MM.1S (cell line): ENCODE results near the gene PVR.

Experiments used
- DNase-seq: peaks from one replicate; pipeline ENCODE4 v3.0.0-alpha.2; 2015
- H2AFZ ChIP-seq: fragments of 300-600 bp; sonication (generic); 2 replicates; pipeline ENCODE4 v1.6.0; 2016; ENCODE audit warnings: antibody characterized with exemption, low read length
- H3F3A ChIP-seq: fragments of 300-600 bp; sonication (generic); 2 replicates; pipeline ENCODE4 v1.6.1; 2016; ENCODE audit warnings: mild to moderate bottlenecking, antibody characterized with exemption, low read length, moderate library complexity, mixed read lengths; ENCODE audit not compliant: insufficient read depth
- H3K27ac ChIP-seq: fragments of 300-600 bp; sonication (generic); 2 replicates; pipeline ENCODE4 v1.5.1; 2016; ENCODE audit warnings: mild to moderate bottlenecking, low read length
- H3K27me3 ChIP-seq: fragments of 300-600 bp; sonication (generic); replicated peaks from 2 replicates; pipeline ENCODE4 v1.6.0; 2016; ENCODE audit warnings: low read length; ENCODE audit not compliant: insufficient read depth
- H3K36me3 ChIP-seq: fragments of 300-600 bp; sonication (generic); replicated peaks from 2 replicates; pipeline ENCODE4 v1.6.1; 2016; ENCODE audit warnings: mild to moderate bottlenecking, low read length, mixed read lengths; ENCODE audit not compliant: insufficient read depth
- H3K4me1 ChIP-seq: fragments of 300-600 bp; sonication (generic); 2 replicates; pipeline ENCODE4 v1.6.1; 2016; ENCODE audit warnings: low read length, mixed read lengths
- H3K4me2 ChIP-seq: fragments of 300-600 bp; sonication (generic); 2 replicates; pipeline ENCODE4 v1.6.0; 2016; ENCODE audit warnings: low read depth, low read length
- H3K4me3 ChIP-seq: fragments of 300-600 bp; sonication (generic); 2 replicates; pipeline ENCODE4 v1.5.1; 2016; ENCODE audit warnings: low read length, mixed read lengths
- H3K79me2 ChIP-seq: fragments of 300-600 bp; sonication (generic); 2 replicates; pipeline ENCODE4 v1.6.1; 2016; ENCODE audit warnings: mixed run types, low read length, mixed read lengths
- H3K9ac ChIP-seq: fragments of 300-600 bp; sonication (generic); 2 replicates; pipeline ENCODE4 v1.6.1; 2016; ENCODE audit warnings: low read length, mixed read lengths
- H3K9me2 ChIP-seq: fragments of 300-600 bp; sonication (generic); replicated peaks from 2 replicates; pipeline ENCODE4 v1.6.1; 2016; ENCODE audit warnings: mild to moderate bottlenecking, low read length, mixed read lengths; ENCODE audit not compliant: insufficient read depth
- H3K9me3 ChIP-seq: fragments of 300-600 bp; sonication (generic); replicated peaks from 2 replicates; pipeline ENCODE4 v1.6.1; 2016; ENCODE audit warnings: mild to moderate bottlenecking, low read length, mixed read lengths; ENCODE audit not compliant: insufficient read depth
- H4K20me1 ChIP-seq: fragments of 300-600 bp; sonication (generic); 2 replicates; pipeline ENCODE4 v1.6.1; 2016; ENCODE audit warnings: mild to moderate bottlenecking, low read length, moderate library complexity, mixed read lengths; ENCODE audit not compliant: insufficient read depth
- CTCF ChIP-seq: fragments of 300-600 bp; sonication (generic); IDR thresholded peaks from 2 replicates; pipeline ENCODE4 v1.5.1; 2016; ENCODE audit warnings: antibody characterized with exemption, low read length, mixed read lengths
- EZH2 ChIP-seq: fragments of 300-600 bp; sonication (generic); optimal IDR thresholded peaks from 2 replicates; pipeline ENCODE3; 2017; ENCODE audit warnings: low read depth, mild to moderate bottlenecking, antibody characterized with exemption, low read length, mixed read lengths
- EZH2phosphoT487 ChIP-seq: fragments of 300-600 bp; sonication (generic); IDR thresholded peaks from 2 replicates; pipeline ENCODE4 v1.6.1; 2018; ENCODE audit warnings: antibody characterized with exemption, low read length

Gene PVR

GRCh38 chr19:44700547-44700946, 56.8 kb downstream of the PVR start:
- Histone ChIP-seq H3K9ac (no peak overlapping the region), H3K9me3 (no peaks in the 10 kb centered on the region), H4K20me1 (no peaks in the 10 kb centered on the region), H3K4me3 (no peak overlapping the region), H3K27me3 (no peaks in the 10 kb centered on the region), H3K79me2 (0 out of 2 replicates have a peak, but pooled peaks cover 7% of the 10 kb centered on the region), H3K9me2 (no peaks in the 10 kb centered on the region), H3F3A (no peaks in the 10 kb centered on the region), H3K4me2 (no peak overlapping the region), H2AFZ (no peak overlapping the region), H3K27ac (no peak overlapping the region), H3K4me1 (0 out of 2 replicates have a peak, but pooled peaks cover 3% of the 10 kb centered on the region), H3K36me3 (no peaks in the 10 kb centered on the region)
- DNase-seq, result no peak
- TF ChIP-seq EZH2 (no peak), CTCF (no peak), EZH2phosphoT487 (no peak)

GRCh38 chr19:44701228-44701627, 57.5 kb downstream of the PVR start:
- Histone ChIP-seq H3K4me3 (no peak overlapping the region), H3K36me3 (no peaks in the 10 kb centered on the region), H3K27me3 (no peaks in the 10 kb centered on the region), H3F3A (no peaks in the 10 kb centered on the region), H3K9me3 (no peaks in the 10 kb centered on the region), H3K27ac (no peak overlapping the region), H3K4me1 (0 out of 2 replicates have a peak, but pooled peaks cover 3% of the 10 kb centered on the region), H3K4me2 (peak overlapping the region; percentile 40; the same call in 1 of the 2 replicates), H4K20me1 (no peaks in the 10 kb centered on the region), H3K9me2 (no peaks in the 10 kb centered on the region), H2AFZ (no peak overlapping the region), H3K79me2 (0 out of 2 replicates have a peak, but pooled peaks cover 7% of the 10 kb centered on the region), H3K9ac (no peak overlapping the region; the same call in 1 of the 2 replicates)
- DNase-seq, result no peak
- TF ChIP-seq EZH2, result no peak

- Histone ChIP-seq H4K20me1 (no peaks in the 10 kb centered on the region), H3K9me2 (no peaks in the 10 kb centered on the region), H3K4me2 (peak overlapping the region; percentile 40; the same call in 1 of the 2 replicates), H3K79me2 (0 out of 2 replicates have a peak, but pooled peaks cover 7% of the 10 kb centered on the region), H3F3A (no peaks in the 10 kb centered on the region), H3K4me3 (peak overlapping the region; percentile 70), H2AFZ (peak overlapping the region; percentile 62), H3K9me3 (no peaks in the 10 kb centered on the region), H3K27ac (peak overlapping the region; percentile 60; the same call in 1 of the 2 replicates), H3K9ac (peak overlapping the region; percentile 79), H3K27me3 (no peaks in the 10 kb centered on the region), H3K4me1 (0 out of 2 replicates have a peak, but pooled peaks cover 3% of the 10 kb centered on the region), H3K36me3 (no peaks in the 10 kb centered on the region)
- no peak for TF ChIP-seq EZH2
- TF ChIP-seq CTCF, result no peak
- TF ChIP-seq EZH2phosphoT487, result no peak
- DNase-seq, result peak; percentile 81
Observed at GRCh38 chr19:44702551-44703176, 59.0 kb downstream of the PVR start.
